NCI-H2081 treated with DMSO at 0.1 percent for 48 hours (cell line): ENCODE data around the gene TTC39B.
A peak's percentile ranks its signal among the peaks of the same experiment; 100 is the strongest.
"Not testable (repeated sequence)": the region's sequence is repeated elsewhere in the genome, so short reads cannot be mapped to it uniquely, and the experiment has no call there.

Experiments used
- DNase-seq: peaks from one replicate; lab custom pipeline; 2025; lab: John Stamatoyannopoulos, UW

Gene TTC39B

GRCh38 chr9:15306757-15307522, at the start of gene TTC39B:
TTC39B (minus strand) TSS chr9:15307216; CDS start chr9:15307125, 91 bp downstream.
- DNase-seq, result peak; percentile 87

- no peak for DNase-seq
Observed at GRCh38 chr9:15355669-15356068, 48.7 kb upstream of the TTC39B start.

GRCh38 chr9:15354713-15355112, 47.7 kb upstream of the TTC39B start:
- no peak for DNase-seq

GRCh38 chr9:15353892-15354291, 46.9 kb upstream of the TTC39B start:
- DNase-seq, result no peak

GRCh38 chr9:15352306-15352705, 45.3 kb upstream of the TTC39B start:
- no peak for DNase-seq

- no peak for DNase-seq
Observed at GRCh38 chr9:15349892-15350761, 43.1 kb upstream of the TTC39B start.

- no peak for DNase-seq
Observed at GRCh38 chr9:15346837-15347236, 39.8 kb upstream of the TTC39B start.

GRCh38 chr9:15344191-15344590, 37.2 kb upstream of the TTC39B start:
- DNase-seq, result no peak

- no peak for DNase-seq
Observed at GRCh38 chr9:15333376-15333881, 26.4 kb upstream of the TTC39B start.

- no peak for DNase-seq
Observed at GRCh38 chr9:15332939-15333338, 25.9 kb upstream of the TTC39B start.

- DNase-seq, result no peak
Observed at GRCh38 chr9:15329539-15330109, 22.6 kb upstream of the TTC39B start.

GRCh38 chr9:15328946-15329345, 21.9 kb upstream of the TTC39B start:
- DNase-seq, result no peak

GRCh38 chr9:15322695-15323094, 15.7 kb upstream of the TTC39B start:
- not testable (repeated sequence) for DNase-seq

- DNase-seq, result not testable (repeated sequence)
Observed at GRCh38 chr9:15319661-15320060, 12.6 kb upstream of the TTC39B start.

- DNase-seq, result no peak
Observed at GRCh38 chr9:15317836-15318235, 10.8 kb upstream of the TTC39B start.

- DNase-seq, result no peak
Observed at GRCh38 chr9:15311607-15312006, 4.6 kb upstream of the TTC39B start.

- no peak for DNase-seq
Observed at GRCh38 chr9:15310107-15310850, 3.3 kb upstream of the TTC39B start.

GRCh38 chr9:15308511-15308910, 1.5 kb upstream of the TTC39B start:
- no peak for DNase-seq

- no peak for DNase-seq
Observed at GRCh38 chr9:15307523-15307841, 466 bp upstream of the TTC39B start.

GRCh38 chr9:15306068-15306756, 804 bp downstream of the TTC39B start:
- DNase-seq, result peak; percentile 40

- DNase-seq, result no peak
Observed at GRCh38 chr9:15305470-15305869, 1.5 kb downstream of the TTC39B start.
